NCI-H2081 (cell line): ENCODE measurements around the gene ANKRD53.
A peak's percentile ranks its signal among the peaks of the same experiment; 100 is the strongest.

Experiments
- DNase-seq, 2 experiments: peaks; one replicate each; lab custom pipeline; 2025; lab: John Stamatoyannopoulos, UW

ANKRD53 gene

GRCh38 chr2:70965506-70965905 lies 12.9 kb upstream of the ANKRD53 start:
- DNase-seq: no peak

DNA sequence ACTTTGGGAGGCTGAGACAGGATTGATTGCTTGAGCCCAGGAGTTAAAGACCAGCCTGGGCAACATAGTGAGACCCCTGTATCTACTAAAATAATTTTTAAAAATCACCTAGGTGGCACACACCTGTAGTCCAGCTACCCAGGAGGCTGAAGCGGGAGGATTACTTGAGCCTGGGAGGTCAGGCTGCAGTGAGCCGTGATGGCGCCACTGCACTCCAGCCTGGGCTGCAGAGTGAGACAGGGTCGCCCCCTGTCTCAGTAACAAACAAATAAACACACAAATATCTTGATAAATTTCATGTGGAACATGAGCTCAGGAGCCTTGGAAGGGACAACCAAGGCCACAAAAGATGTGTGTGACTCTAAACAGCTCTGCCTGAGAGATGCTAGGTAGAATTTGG lies 11.7 kb upstream of the ANKRD53 start:
- DNase-seq: no peak

- no peak for DNase-seq
These were observed 11.2 kb upstream of the ANKRD53 start for GRCh38 chr2:70967189-70967588.

GRCh38 chr2:70974592-70974991 lies 3.8 kb upstream of the ANKRD53 start:
- no peak for DNase-seq

GRCh38 chr2:70975237-70975636 lies 3.2 kb upstream of the ANKRD53 start:
- no peak for DNase-seq

GRCh38 chr2:70977605-70978205 lies 725 bp upstream of the ANKRD53 start:
- peak in 1 of 2 experiments; percentile 35 for DNase-seq

DNA sequence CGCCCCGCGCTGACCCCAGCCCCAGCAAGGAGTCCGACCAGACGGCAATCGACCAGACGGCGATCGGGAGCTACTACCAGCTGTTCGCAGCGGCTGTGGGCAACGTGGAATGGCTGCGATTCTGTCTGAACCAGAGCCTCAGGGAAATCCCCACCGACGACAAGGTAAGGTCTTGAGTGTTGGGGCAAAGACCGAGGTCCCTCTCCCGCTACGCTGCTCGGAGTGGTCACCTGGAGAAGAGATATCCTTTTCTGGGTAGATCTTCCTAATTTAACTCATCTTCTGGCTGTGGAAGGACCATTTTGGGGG lies 704 bp downstream of the ANKRD53 start:
- DNase-seq: no peak

GRCh38 chr2:70979626-70980025 lies 1.2 kb downstream of the ANKRD53 start:
- no peak for DNase-seq

DNA sequence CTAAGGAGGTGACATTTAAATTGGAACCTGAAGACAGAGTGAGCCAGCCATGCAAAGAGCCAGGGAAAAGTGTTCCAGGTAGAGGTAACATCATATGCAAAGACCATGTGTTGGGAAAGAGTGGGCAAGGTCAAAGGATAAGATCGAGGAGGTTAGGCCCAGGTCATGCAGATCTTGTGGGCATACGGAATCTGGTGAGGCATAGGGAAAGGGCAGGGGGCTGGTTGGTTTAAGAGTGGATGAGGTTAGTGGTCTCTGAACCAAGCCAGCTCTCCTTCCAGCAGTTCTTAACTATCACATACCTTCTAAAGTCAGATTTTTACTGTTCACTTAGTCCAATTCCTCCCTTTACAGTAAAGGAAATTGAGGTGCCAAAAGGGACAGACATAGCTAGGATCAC lies 3.0 kb downstream of the ANKRD53 start:
- DNase-seq: no peak

- no peak for DNase-seq
These were observed 3.7 kb downstream of the ANKRD53 start for GRCh38 chr2:70981866-70982810.

DNA sequence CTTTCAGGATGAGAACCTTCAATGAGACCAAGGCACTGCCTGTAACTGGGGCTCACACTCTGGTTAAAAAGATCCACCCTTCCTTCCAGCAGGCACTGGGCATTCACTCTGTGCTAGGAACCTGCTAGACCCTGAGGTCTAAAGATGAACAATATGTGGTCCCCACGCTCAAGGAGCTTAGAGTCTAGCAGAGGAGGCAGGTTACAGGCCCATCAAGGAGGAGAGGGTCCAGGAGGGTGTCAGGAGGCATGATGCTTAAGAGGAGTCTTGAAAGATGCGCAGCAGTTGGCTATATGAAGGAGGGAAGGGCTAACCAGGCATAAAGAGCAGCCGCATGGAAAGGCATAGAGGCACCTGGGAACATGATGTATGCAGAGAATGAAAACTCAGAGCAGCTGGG lies 4.5 kb downstream of the ANKRD53 start:
- no peak for DNase-seq

DNA sequence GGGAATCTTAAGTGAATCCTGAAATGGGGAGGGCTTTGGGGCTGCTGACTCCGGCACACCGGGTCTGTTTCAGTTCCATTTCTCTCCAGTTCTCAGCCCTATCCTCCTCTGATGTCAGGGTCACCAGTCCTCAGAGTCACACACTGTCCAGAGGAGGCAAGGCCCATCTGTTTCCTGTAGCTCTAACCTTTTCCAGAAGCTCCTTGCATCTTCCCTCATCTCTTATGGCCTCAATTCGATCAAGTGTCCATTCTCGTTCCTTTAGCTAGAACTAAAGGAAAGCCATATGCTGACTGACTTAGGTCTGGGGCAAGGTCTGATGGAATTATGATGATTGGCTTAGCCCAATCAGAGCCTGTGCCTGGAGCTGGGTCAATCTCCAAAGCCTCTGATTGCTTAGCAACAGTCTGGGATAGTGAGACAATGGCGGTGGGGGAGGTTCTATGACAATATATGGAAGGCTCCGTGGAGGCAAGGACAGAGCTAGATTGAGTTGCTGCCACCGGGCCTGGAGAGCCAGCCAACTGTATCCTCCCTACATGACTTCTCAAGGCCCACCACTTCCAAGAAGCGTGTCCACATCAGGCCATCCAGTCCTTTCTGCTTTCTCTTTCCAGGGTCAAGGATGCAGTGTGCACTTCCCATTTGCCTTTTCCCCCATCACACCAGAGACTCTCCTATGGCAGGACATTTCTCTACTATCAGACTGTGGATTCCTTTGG lies 5.2 kb downstream of the ANKRD53 start:
- no peak for DNase-seq

- DNase-seq: no peak
These were observed 5.8 kb downstream of the ANKRD53 start for GRCh38 chr2:70984228-70984575.

DNA sequence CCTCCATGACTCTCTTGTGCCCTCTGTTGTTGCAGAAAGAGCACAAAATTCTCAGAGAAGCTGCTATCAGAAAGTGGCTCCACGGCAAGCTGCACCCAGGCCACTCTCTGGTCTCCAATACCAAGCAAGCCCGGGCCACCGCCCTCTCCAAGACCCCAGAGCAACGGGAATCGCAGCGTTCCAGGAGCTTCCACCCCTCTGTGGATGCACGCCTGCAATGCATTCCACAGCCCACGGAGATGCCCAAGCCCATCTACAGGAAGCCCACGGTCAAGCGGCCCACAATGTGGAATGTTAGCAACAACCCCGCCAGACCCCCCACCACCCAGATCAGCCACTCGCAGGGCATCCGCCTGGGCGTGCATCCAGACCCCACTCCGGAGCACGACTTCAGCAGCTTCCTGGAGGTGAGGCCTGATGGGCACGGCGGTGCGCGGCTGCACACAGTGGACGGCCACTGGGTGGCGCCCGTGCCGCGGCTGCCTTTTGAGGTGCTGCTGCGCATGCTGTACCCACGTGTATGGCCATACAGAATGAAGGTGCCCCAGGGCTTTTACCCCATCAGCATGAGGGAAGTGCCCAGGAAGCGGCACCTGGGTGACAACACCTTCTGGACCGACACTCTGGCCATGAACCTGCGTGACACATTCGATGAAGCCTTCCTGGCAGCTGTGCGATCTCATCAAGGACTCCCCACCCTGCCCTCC lies 6.3 kb downstream of the ANKRD53 start:
- DNase-seq: no peak

- no peak for DNase-seq
These were observed 6.9 kb downstream of the ANKRD53 start for GRCh38 chr2:70985283-70985688.

DNA sequence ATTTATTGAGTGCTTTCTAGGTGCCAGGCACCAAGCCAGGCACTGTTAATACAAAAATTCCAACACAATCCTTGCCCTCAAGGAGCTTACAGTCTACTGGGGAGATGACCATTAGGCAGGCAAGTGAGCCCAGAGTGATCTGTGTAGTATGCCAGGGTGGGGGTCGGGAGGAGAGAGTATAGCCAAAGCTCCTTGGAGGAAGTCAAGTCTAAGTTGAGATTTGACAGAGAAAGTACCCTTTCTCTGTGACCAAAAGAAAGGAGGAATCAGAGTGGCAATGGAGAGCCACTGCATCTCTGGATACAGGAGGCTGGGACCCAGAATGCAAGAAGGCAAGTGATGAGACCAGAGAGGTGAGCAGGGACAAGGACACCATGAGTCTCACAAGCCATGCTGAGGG lies 7.5 kb downstream of the ANKRD53 start:
- no peak for DNase-seq

DNA sequence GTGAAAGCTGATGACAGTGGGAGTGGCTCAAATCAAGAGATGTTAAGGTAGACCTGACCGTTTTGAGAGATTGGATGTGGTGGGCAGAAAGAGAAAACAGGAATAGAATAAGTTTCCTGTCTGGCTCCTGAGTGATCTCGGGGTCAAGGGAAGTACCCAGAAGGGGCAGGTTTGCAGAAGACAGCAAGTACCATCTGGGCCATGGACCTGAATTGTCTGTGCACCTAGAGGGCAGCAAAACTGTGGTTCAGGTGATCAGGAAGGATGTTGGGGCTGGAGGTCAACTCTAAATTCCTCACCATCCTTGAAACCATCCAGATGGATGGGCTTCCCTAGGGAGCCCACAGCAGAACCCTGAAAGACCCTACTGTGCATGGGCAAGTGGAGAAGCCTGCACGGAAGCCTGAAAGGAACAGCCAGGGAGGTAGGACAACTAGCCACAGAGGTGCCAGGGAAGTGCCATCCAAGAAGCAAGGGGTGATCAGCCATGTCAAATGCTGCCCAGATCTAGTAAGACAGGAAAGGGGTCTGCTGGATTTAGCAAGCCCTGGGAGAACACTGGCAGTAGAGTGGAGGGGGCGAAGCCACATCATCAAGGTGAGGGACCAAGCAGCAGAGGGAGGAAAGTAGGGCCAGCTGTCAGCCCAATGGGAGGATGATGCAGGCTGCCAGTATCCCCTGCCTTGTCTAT lies 8.2 kb downstream of the ANKRD53 start:
- DNase-seq: no peak

DNA sequence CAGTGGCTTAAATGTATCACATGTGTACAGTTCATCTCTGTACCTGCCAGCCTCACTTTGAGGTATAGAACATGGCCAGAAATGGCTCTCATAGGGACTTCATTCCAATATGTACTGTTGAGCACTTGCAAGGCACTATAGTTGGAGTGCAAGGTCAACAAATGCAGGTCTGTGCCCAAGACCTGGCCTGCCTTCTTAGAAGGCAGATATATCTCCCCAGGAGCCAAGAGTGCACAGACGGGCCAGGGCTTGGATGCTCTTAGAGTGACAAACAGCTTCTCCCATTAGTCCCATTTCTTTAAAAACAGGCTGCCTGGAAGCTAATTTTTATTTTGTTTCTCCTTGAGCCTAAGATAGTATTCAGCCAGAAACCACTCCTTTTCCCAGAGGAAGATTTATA lies 9.0 kb downstream of the ANKRD53 start:
- no peak for DNase-seq

DNA sequence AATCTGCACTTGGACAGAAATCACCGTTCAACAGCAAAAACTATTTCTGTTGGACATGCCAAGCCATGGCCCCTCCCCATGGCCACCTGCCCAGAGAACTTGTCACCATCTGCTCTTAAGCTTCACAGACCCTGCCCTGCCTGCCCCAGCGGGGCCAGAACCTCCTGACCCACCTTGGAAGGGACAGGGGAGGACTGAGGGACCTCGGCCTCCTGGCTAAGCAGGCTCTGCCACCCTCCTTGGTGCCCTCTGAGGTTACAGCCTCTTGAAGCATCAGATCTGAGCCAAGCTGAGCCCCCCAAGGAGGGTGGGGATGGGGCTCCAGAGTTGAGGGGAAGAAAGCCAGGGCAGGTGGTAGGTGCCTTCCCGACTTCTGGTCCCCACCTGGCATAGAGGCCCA lies 9.7 kb downstream of the ANKRD53 start:
- DNase-seq: no peak

GRCh38 chr2:70988726-70989648 lies 10.6 kb downstream of the ANKRD53 start:
- no peak for DNase-seq

- no peak for DNase-seq
These were observed 11.8 kb downstream of the ANKRD53 start for GRCh38 chr2:70990216-70990615.
